Amygdala (tissue), 56 donors: ENCODE measurements around the gene PGLYRP1.

Experiments used
- DNase-seq, 56 donors: peaks; one replicate each; lab custom pipeline; 2025; lab: John Stamatoyannopoulos, UW

The PGLYRP1 gene

DNA sequence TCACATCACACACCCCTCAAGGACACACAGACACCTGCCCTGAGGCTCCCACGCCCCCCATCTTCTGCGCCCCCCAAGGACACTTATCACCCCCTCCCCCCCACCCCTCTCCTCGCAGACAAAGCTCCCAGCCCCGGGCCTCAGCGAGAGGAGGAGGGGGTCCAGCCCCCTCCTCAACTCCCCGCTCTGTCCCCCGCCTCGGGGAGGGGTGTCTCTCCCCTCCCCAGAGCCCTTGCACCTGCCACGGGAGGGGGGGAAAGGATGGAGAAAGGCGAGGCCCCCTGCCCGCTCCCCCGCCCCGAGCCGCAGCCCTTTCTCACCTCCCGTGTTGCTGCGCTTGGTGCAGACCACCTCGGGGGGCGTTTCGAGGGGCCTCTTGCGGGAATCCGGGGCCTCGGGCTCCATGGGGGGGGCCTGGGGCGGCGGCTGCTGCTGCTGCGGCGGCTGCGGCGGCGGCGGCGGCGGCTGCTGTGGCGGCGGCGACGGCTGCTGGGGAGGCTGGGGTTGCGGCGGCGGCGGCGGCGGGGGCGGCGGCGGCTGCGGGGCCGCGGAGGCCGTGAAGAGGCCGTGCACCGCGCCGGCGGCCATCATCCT, 49.8 kb downstream of the PGLYRP1 start:
- DNase-seq: peak in 3 of 56 donors; percentile 7 to 35 (median 14)

DNA sequence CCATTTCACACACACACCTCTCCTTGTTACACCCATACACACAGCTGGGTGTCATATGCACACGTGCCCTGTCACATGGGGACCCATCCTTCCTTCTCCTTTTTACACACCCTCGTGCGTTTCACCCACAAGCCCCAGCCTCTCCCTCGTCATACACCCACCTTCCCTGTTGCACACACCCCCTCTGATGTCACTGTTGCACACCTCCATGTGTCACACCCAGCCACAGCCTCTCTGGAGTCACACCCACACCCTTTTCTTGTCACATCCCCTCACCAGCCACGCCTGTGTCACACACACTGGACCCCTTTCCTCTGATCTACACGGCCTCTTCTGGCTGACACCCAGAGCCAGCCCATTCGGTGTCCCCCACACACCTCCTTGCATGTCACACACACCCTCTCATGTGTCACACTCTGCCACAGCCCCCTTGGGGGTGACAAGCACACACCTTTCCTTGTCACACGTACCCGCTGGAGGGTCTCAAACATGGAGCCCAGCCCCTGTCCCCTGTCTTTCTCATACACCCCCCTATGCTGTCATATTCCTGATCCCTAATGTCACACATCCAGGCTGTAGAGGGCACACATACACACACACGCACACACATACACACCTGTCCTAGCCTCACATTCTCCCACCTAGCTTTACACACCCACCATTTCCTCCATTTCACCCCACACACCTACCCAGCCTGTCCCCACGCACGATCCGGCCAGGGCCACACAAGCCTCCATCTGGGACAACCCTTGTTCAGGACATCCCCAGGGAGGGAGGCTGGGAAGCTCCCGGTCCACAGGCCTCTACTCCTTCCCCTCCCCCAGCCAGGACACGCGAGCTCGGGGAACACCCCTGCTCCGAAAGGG, 50.5 kb downstream of the PGLYRP1 start:
- DNase-seq: peak in 23 of 56 donors; percentile 11 to 62 (median 26)

- DNase-seq: no peak
Observed at GRCh38 chr19:45971260-45971902, 51.5 kb downstream of the PGLYRP1 start.

GRCh38 chr19:45969676-45970075, 53.2 kb downstream of the PGLYRP1 start:
- DNase-seq: no peak
